ENCODE data around the gene NOP16. TPM values are rescaled to one million over a fixed set of nuclear protein-coding genes. Genes with fewer than 3 reads are reported as not detected.

NOP16 gene
- total and polyA plus RNA-seq, 2 of the 13 experiments (the other 11 are each of a cell fraction or from before 2014, with no cell fraction given), result 43.3 to 48.4 TPM

DNA sequence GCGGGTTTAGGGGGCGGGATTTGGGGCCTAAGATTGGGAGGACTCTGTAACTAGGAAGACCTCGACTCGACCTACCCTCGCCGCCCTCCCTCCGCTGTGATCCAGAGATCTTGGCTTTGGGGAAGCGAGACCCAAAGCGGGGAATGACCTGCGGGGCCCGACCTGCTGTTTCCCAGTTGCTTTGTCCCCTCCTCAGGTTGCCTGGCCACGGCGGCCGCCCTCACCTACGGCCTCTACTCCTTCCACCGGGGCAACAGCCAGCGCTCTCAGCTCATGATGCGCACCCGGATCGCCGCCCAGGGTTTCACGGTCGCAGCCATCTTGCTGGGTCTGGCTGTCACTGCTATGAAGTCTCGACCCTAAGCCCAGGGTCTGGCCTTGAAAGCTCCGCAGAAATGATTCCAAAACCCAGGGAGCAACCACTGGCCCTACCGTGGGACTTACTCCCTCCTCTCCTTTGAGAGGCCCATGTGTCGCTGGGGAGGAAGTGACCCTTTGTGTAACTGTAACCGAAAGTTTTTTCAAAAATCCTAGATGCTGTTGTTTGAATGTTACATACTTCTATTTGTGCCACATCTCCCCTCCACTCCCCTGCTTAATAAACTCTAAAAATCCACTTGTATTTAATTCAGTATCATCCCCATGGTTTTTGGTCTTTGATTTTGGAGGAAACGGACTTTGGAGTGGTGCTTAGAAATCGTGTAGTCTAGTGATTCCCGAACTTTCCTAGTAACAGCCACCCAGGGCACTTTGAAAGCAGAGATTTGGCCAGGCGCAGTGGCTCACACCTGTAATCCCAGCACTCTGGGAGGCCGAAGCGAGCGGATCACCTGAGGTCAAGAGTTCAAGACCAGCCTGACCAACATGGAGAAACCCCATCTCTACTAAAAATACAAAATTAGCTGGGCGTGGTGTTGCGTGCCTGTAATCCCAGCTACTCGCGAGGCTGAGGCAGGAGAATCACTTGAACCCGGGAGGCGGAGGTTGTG is 1.0 kb upstream of the NOP16 start (continued):
- no peak for TF ChIP-seq BCLAF1 (IDR thresholded peaks at IDR 0.05)
- TF ChIP-seq CBX1 (IDR thresholded peaks at IDR 0.05; ENCODE audit: low read depth), result no peak
- no peak for TF ChIP-seq ZNF883 (CRISPR knock-in tag; IDR thresholded peaks at IDR 0.05; ENCODE audit: not compliant biosample characterization)
- TF ChIP-seq, protein P1, sequence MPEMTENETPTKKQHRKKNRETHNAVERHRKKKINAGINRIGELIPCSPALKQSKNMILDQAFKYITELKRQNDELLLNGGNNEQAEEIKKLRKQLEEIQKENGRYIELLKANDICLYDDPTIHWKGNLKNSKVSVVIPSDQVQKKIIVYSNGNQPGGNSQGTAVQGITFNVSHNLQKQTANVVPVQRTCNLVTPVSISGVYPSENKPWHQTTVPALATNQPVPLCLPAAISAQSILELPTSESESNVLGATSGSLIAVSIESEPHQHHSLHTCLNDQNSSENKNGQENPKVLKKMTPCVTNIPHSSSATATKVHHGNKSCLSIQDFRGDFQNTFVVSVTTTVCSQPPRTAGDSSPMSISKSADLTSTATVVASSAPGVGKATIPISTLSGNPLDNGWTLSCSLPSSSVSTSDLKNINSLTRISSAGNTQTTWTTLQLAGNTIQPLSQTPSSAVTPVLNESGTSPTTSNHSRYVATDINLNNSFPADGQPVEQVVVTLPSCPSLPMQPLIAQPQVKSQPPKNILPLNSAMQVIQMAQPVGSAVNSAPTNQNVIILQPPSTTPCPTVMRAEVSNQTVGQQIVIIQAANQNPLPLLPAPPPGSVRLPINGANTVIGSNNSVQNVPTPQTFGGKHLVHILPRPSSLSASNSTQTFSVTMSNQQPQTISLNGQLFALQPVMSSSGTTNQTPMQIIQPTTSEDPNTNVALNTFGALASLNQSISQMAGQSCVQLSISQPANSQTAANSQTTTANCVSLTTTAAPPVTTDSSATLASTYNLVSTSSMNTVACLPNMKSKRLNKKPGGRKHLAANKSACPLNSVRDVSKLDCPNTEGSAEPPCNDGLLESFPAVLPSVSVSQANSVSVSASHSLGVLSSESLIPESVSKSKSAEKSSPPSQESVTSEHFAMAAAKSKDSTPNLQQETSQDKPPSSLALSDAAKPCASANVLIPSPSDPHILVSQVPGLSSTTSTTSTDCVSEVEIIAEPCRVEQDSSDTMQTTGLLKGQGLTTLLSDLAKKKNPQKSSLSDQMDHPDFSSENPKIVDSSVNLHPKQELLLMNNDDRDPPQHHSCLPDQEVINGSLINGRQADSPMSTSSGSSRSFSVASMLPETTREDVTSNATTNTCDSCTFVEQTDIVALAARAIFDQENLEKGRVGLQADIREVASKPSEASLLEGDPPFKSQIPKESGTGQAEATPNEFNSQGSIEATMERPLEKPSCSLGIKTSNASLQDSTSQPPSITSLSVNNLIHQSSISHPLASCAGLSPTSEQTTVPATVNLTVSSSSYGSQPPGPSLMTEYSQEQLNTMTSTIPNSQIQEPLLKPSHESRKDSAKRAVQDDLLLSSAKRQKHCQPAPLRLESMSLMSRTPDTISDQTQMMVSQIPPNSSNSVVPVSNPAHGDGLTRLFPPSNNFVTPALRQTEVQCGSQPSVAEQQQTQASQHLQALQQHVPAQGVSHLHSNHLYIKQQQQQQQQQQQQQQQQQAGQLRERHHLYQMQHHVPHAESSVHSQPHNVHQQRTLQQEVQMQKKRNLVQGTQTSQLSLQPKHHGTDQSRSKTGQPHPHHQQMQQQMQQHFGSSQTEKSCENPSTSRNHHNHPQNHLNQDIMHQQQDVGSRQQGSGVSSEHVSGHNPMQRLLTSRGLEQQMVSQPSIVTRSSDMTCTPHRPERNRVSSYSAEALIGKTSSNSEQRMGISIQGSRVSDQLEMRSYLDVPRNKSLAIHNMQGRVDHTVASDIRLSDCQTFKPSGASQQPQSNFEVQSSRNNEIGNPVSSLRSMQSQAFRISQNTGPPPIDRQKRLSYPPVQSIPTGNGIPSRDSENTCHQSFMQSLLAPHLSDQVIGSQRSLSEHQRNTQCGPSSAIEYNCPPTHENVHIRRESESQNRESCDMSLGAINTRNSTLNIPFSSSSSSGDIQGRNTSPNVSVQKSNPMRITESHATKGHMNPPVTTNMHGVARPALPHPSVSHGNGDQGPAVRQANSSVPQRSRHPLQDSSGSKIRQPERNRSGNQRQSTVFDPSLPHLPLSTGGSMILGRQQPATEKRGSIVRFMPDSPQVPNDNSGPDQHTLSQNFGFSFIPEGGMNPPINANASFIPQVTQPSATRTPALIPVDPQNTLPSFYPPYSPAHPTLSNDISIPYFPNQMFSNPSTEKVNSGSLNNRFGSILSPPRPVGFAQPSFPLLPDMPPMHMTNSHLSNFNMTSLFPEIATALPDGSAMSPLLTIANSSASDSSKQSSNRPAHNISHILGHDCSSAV (CRISPR knock-in tag; IDR thresholded peaks at IDR 0.05; ENCODE audit: borderline replicate concordance), result no peak
- TF ChIP-seq NR2F1 (CRISPR knock-in tag; IDR thresholded peaks at IDR 0.05), result no peak
- TF ChIP-seq ZFX (CRISPR knock-in tag; IDR thresholded peaks at IDR 0.05; ENCODE audit: low read depth), result no peak; the same call in 1 of the 2 replicates
- no peak; the same call in 1 of the 2 replicates for TF ChIP-seq ARID4A (CRISPR knock-in tag; IDR thresholded peaks at IDR 0.05; ENCODE audit: borderline replicate concordance)
- no peak for TF ChIP-seq REXO4 (CRISPR knock-in tag; IDR thresholded peaks at IDR 0.05; ENCODE audit: borderline replicate concordance)
- TF ChIP-seq ZNF337 (CRISPR knock-in tag; IDR thresholded peaks at IDR 0.05; ENCODE audit: borderline replicate concordance, low read depth), result no peak
- TF ChIP-seq ZNF615 (CRISPR knock-in tag; IDR thresholded peaks at IDR 0.05; ENCODE audit: borderline replicate concordance), result no peak
